Natural killer cell (primary cell): ENCODE results near the gene DOCK2. TPM values are rescaled to one million over a fixed set of nuclear protein-coding genes. Genes with fewer than 3 reads are reported as not detected.

ENCODE experiments used
- ATAC-seq, 3 donors: fragments of 150-1000 bp in 2 of 3; fragments of 200-7000 bp in 1 of 3; cut with Tn5 transposase; 1 replicate in 1 of 3; 2 replicates in 2 of 3; pipeline ENCODE4 v1.10.0; 2021; ENCODE audit warnings: mild to moderate bottlenecking in 2 of 3, moderate library complexity in 2 of 3
- DNase-seq, 2 donors: peaks; one replicate each; pipeline versions ENCODE4 v3.0.0 to v3.0.0-alpha.2; 2013 to 2021; ENCODE audit warnings: mixed read lengths in 1 of 2
- H3K27ac ChIP-seq: one replicate; pipeline ENCODE4 v1.5.1; 2013; ENCODE audit warnings: mild to moderate bottlenecking, low read length
- H3K27me3 ChIP-seq: one replicate; pipeline ENCODE4 v1.6.1; 2013; ENCODE audit warnings: low read length; ENCODE audit not compliant: control insufficient read depth, insufficient read depth
- H3K36me3 ChIP-seq: one replicate; pipeline ENCODE4 v1.6.1; 2013; ENCODE audit warnings: low read length; ENCODE audit not compliant: control insufficient read depth, insufficient read depth
- H3K4me1 ChIP-seq: one replicate; pipeline ENCODE4 v1.6.1; 2013; ENCODE audit warnings: low read length; ENCODE audit not compliant: control insufficient read depth, insufficient read depth
- H3K4me3 ChIP-seq: one replicate; pipeline ENCODE4 v1.5.1; 2013; ENCODE audit warnings: low read length
- H3K9me3 ChIP-seq: one replicate; pipeline ENCODE4 v1.6.1; 2013; ENCODE audit warnings: low read length; ENCODE audit not compliant: control insufficient read depth, insufficient read depth
- H3K27ac Mint-ChIP-seq, 2 donors: one replicate each; pipeline ENCODE4 v1.8.0; 2022; ENCODE audit warnings: mild to moderate bottlenecking in 2 of 2, mixed read lengths in 2 of 2, moderate library complexity in 1 of 2
- H3K27me3 Mint-ChIP-seq, 2 donors: one replicate each; pipeline ENCODE4 v1.8.0; 2022; ENCODE audit warnings: low read depth in 2 of 2, mixed read lengths in 2 of 2
- H3K36me3 Mint-ChIP-seq: one replicate; pipeline ENCODE4 v1.8.0; 2022; ENCODE audit warnings: mixed read lengths
- H3K4me1 Mint-ChIP-seq, 2 donors: one replicate each; pipeline ENCODE4 v1.8.0; 2022; ENCODE audit warnings: mixed read lengths in 2 of 2
- H3K4me3 Mint-ChIP-seq: one replicate; pipeline ENCODE4 v1.8.0; 2022; ENCODE audit warnings: mild to moderate bottlenecking, moderate library complexity, mixed read lengths
- H3K9me3 Mint-ChIP-seq, 2 donors: one replicate each; pipeline ENCODE4 v1.8.0; 2022; ENCODE audit warnings: mixed read lengths in 2 of 2
- CTCF ChIP-seq: fragments of 200-600 bp; IDR thresholded peaks from one replicate; pipeline ENCODE4 v1.8.0; 2022; ENCODE audit warnings: antibody characterized with exemption
- WGBS: methylation state at CpG from one replicate; pipeline ENCODE4 v1.1.7; 2013; ENCODE audit warnings: missing lambda C conversion rate; ENCODE audit not compliant: insufficient coverage; 5-methylcytosine and 5-hydroxymethylcytosine counted together
- intact Hi-C: fragments of 100-400 bp; cut with micrococcal nuclease; formaldehyde crosslinking; loops from one replicate; pipeline ENCODE4 v1.14.2; 2022
- total RNA-seq, 4 donors: library from RNA; stranded (reverse); fragments of 120-200 nt in 1 of 4; gene quantifications; one replicate each; pipeline versions ENCODE4 v1.2.3 to v1.2.4, GENCODE V29; 2013 to 2022

Gene DOCK2
- total RNA-seq, 3 donors from 2014 or later (not counting 1 experiment from before 2014, with no cell fraction given) = 317 to 361 (median 320) TPM

- 100% methylated on average over 2 of the region's 2 CpGs for WGBS
- no peak for DNase-seq
Measured at GRCh38 chr5:169797577-169797976, 160.5 kb downstream of the DOCK2 start.

DNA sequence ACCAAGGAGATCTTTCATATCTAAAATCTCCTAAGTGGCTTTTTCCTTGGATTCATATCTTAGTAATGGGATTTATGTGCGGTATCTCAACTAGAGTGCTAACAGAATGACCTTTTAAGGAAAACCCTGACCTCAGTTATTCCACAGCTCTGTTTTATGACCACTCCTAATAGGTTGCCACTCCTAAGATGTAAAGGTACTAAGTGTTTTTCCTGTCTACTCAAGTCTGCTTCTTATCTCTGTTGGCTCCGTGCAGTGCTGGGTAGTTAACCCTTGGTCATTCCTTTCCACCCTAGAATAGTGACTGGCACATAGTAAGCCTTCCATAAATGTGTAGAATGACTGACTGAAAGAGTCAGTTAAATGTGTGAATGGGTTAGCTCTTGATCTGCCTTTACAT is 161.4 kb downstream of the DOCK2 start:
- Histone ChIP-seq H3K4me1 (no peaks in the 10 kb centered on the region), H3K36me3 (peaks cover 22% of the 10 kb centered on the region), H3K4me3 (no peak overlapping the region), H3K27ac (no peak overlapping the region), H3K9me3 (no peaks in the 10 kb centered on the region), H3K27me3 (no peaks in the 10 kb centered on the region)
- Mint-ChIP-seq H3K27me3 (no peaks in the 10 kb centered on the region), H3K27ac (peak overlapping the region; percentile 11 to 42), H3K4me3 (no peak overlapping the region), H3K9me3 (no peaks in the 10 kb centered on the region), H3K4me1 (peaks cover 35 to 39% of the 10 kb centered on the region in 2 donors), H3K36me3 (peaks cover 7% of the 10 kb centered on the region)
- WGBS = 86% methylated on average over 1 of the region's 2 CpGs
- DNase-seq (no peak), ATAC-seq (no peak)
- no peak for TF ChIP-seq CTCF
- intact Hi-C loops = no loop called here

More at GRCh38 chr5:169797577-169797976, 160.5 kb downstream of the DOCK2 start:
- Mint-ChIP-seq H3K36me3 (peaks cover 7% of the 10 kb centered on the region), H3K9me3 (no peaks in the 10 kb centered on the region), H3K27ac (peak overlapping the region in 1 of 2 donors; percentile 11), H3K4me3 (no peak overlapping the region), H3K27me3 (no peaks in the 10 kb centered on the region), H3K4me1 (peaks cover 36 to 44% of the 10 kb centered on the region in 2 donors)
- no peak overlapping the region for H3K27ac ChIP-seq
- peaks cover 22% of the 10 kb centered on the region for H3K36me3 ChIP-seq
- intact Hi-C loops = no loop called here
- no peak for ATAC-seq
- no peaks in the 10 kb centered on the region for H3K9me3 ChIP-seq
- no peak overlapping the region for H3K4me3 ChIP-seq
- no peak for TF ChIP-seq CTCF
- no peaks in the 10 kb centered on the region for H3K27me3 ChIP-seq
- H3K4me1 ChIP-seq = no peaks in the 10 kb centered on the region

GRCh38 chr5:169798906-169799660 is 162.0 kb downstream of the DOCK2 start:
- 96% methylated on average over 4 of the region's 4 CpGs for WGBS
- Mint-ChIP-seq H3K9me3 (no peaks in the 10 kb centered on the region), H3K36me3 (peaks cover under 1% of the 10 kb centered on the region), H3K27ac (peak overlapping the region; percentile 11 to 42), H3K4me1 (peaks cover 33 to 39% of the 10 kb centered on the region in 2 donors), H3K4me3 (no peak overlapping the region), H3K27me3 (no peaks in the 10 kb centered on the region)
- intact Hi-C loops = no loop called here
- no peaks in the 10 kb centered on the region for H3K27me3 ChIP-seq
- TF ChIP-seq CTCF = no peak
- ATAC-seq (no peak), DNase-seq (no peak)
- H3K9me3 ChIP-seq = no peaks in the 10 kb centered on the region
- no peak overlapping the region for H3K27ac ChIP-seq
- H3K4me3 ChIP-seq = no peak overlapping the region
- H3K36me3 ChIP-seq = peaks cover 26% of the 10 kb centered on the region
- no peaks in the 10 kb centered on the region for H3K4me1 ChIP-seq
